GM12892 (cell line): ENCODE data around the gene DPF3.

Experiments used
- POLR2A ChIP-seq: IDR thresholded peaks from 2 replicates; pipeline ENCODE4 v1.6.1; 2011; ENCODE audit warnings: low read depth, low read length, control low read depth
- POLR2AphosphoS5 ChIP-seq: IDR thresholded peaks from 2 replicates; pipeline ENCODE4 v1.6.1; 2011; ENCODE audit warnings: low read depth, low read length, control low read depth

DNA sequence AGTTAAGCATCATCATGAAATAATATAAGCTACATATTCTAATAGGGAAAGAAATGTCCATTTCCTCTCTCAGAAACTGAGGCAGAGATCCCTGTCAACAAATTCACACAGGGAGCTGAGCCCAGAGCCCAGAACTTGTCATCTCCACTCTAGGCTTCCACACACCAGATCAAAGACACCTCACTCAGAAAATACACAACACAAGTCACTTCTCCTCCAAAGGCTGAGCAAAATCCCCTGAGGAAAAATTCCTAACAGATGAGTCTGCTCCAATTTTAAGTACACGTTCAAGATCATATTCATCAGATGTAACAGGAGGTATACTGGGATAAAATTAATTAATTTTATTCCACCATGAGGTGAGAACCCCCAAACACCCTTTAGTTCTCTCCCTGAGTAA, 227.3 kb downstream of the DPF3 start:
- TF ChIP-seq POLR2A: no peak
- TF ChIP-seq POLR2AphosphoS5: no peak
